HL-60 (cell line): Measurements from ENCODE around the gene JAKMIP1.

Experiments used
- DNase-seq, 2 experiments: peaks; one replicate each; pipeline ENCODE4 v3.0.0-alpha.2; 2010 to 2020; ENCODE audit warnings: low read depth in 1 of 2, low spot score in 1 of 2
- H3K27ac ChIP-seq: fragments of 250-450 bp; sonication (Bioruptor Pico); replicated peaks from 2 replicates; pipeline ENCODE4 v1.5.1; 2020; ENCODE audit warnings: mild to moderate bottlenecking, moderate library complexity
- H3K27me3 ChIP-seq: fragments of 250-450 bp; sonication (Bioruptor Pico); 2 replicates; pipeline ENCODE4 v1.5.1; 2021; ENCODE audit warnings: mild to moderate bottlenecking, moderate library complexity; ENCODE audit not compliant: insufficient read depth, poor library complexity, severe bottlenecking
- H3K4me3 ChIP-seq: replicated peaks from 2 replicates; pipeline ENCODE4 v1.5.1; 2011; ENCODE audit warnings: mild to moderate bottlenecking, control low read depth, low read length; ENCODE audit not compliant: insufficient read depth
- CTCF ChIP-seq: IDR thresholded peaks from one replicate; pipeline ENCODE4 v1.5.1; 2011; ENCODE audit warnings: low read length, control low read depth, inconsistent platforms; ENCODE audit not compliant: insufficient read depth
- GABPA ChIP-seq: IDR thresholded peaks from 2 replicates; pipeline ENCODE4 v1.6.1; 2012; ENCODE audit warnings: low read depth
- POLR2AphosphoS5 ChIP-seq: IDR thresholded peaks from 2 replicates; pipeline ENCODE4 v1.6.1; 2012; ENCODE audit warnings: low read depth
- REST ChIP-seq: IDR thresholded peaks from 2 replicates; pipeline ENCODE4 v1.6.1; 2012; ENCODE audit warnings: low read depth; ENCODE audit not compliant: insufficient replicate concordance
- SPI1 ChIP-seq: IDR thresholded peaks from 2 replicates; pipeline ENCODE4 v1.6.1; 2012; ENCODE audit warnings: low read depth, mild to moderate bottlenecking, borderline replicate concordance

Gene JAKMIP1

GRCh38 chr4:6069845-6070709 is 130.3 kb downstream of the JAKMIP1 start:
- H3K4me3 ChIP-seq, result no peak overlapping the region
- DNase-seq, result no peak
- H3K27me3 ChIP-seq, result no peaks in the 10 kb centered on the region
- no peak overlapping the region for H3K27ac ChIP-seq
- TF ChIP-seq REST (no peak), POLR2AphosphoS5 (no peak), GABPA (no peak), CTCF (no peak), SPI1 (no peak)

- no peak for DNase-seq
- H3K27ac ChIP-seq, result no peak overlapping the region
- no peak for TF ChIP-seq GABPA
- TF ChIP-seq REST, result no peak
- TF ChIP-seq CTCF, result no peak
- TF ChIP-seq SPI1, result no peak
- no peak for TF ChIP-seq POLR2AphosphoS5
- no peaks in the 10 kb centered on the region for H3K27me3 ChIP-seq
- H3K4me3 ChIP-seq, result no peak overlapping the region
These were observed 131.4 kb downstream of the JAKMIP1 start for GRCh38 chr4:6068986-6069385.

GRCh38 chr4:6065934-6066590 is 134.3 kb downstream of the JAKMIP1 start:
- Histone ChIP-seq H3K27me3 (no peaks in the 10 kb centered on the region), H3K27ac (no peak overlapping the region), H3K4me3 (no peak overlapping the region)
- TF ChIP-seq CTCF, result no peak
- TF ChIP-seq REST, result no peak
- no peak for TF ChIP-seq SPI1
- no peak for TF ChIP-seq GABPA
- no peak for TF ChIP-seq POLR2AphosphoS5
- DNase-seq, result no peak
